Vagina (tissue), 2 donors: Measurements from ENCODE around the gene LMBRD1. TPM values are rescaled to one million over a fixed set of nuclear protein-coding genes. Genes with fewer than 3 reads are reported as not detected.
"Not testable (repeated sequence)": the region's sequence is repeated elsewhere in the genome, so short reads cannot be mapped to it uniquely, and the experiment has no call there.

ENCODE experiments used
- DNase-seq, 2 donors: peaks; one replicate each; pipeline ENCODE4 v3.0.0-alpha.2; 2017; ENCODE audit errors: extremely low spot score in 2 of 2
- H3K27ac ChIP-seq: fragments of 200-600 bp; sonication (generic); one replicate; pipeline ENCODE4 v1.5.1; 2019
- H3K27me3 ChIP-seq: fragments of 200-600 bp; sonication (generic); one replicate; pipeline ENCODE4 v1.5.1; 2019
- H3K36me3 ChIP-seq, 2 donors: fragments of 200-600 bp; sonication (generic); one replicate each; pipeline ENCODE4 v1.5.1; 2017 to 2019
- H3K4me1 ChIP-seq: fragments of 200-600 bp; sonication (generic); one replicate; pipeline ENCODE4 v1.5.1; 2019
- H3K4me3 ChIP-seq, 2 donors: fragments of 200-600 bp; sonication (generic); 1 replicate in 1 of 2; 2 replicates in 1 of 2; pipeline ENCODE4 v1.5.1; 2016 to 2019
- H3K9me3 ChIP-seq: fragments of 200-600 bp; sonication (generic); one replicate; pipeline ENCODE4 v1.5.1; 2019
- CTCF ChIP-seq, 3 experiments: fragments of 450-650 bp in 2 of 3; fragments of 200-600 bp in 1 of 3; sonication (generic) in 1 of 3; IDR thresholded peaks; one replicate each; pipeline ENCODE4 v1.5.1; 2017 to 2019; ENCODE audit warnings: antibody characterized with exemption in 3 of 3, mild to moderate bottlenecking in 2 of 3, moderate library complexity in 2 of 3
- POLR2A ChIP-seq, 2 donors: fragments of 450-650 bp; IDR thresholded peaks; one replicate each; pipeline ENCODE4 v1.6.1; 2017; ENCODE audit warnings: antibody characterized with exemption in 2 of 2, mild to moderate bottlenecking in 2 of 2, moderate library complexity in 2 of 2
- POLR2AphosphoS5 ChIP-seq, 2 donors: sonication (generic); formaldehyde crosslinking; IDR thresholded peaks; one replicate each; pipeline ENCODE4 v1.9.0; 2017; ENCODE audit warnings: antibody characterized with exemption in 2 of 2, mild to moderate bottlenecking in 2 of 2, low read depth in 1 of 2; ENCODE audit not compliant: insufficient read depth in 1 of 2
- intact Hi-C: fragments of 100-400 bp; cut with DNase I; formaldehyde crosslinking; loops from one replicate; pipeline ENCODE4 v1.15.1; 2023
- total RNA-seq: library from RNA; depleted of rRNA; stranded (reverse); fragments of >200 nt; gene quantifications from one replicate; pipeline ENCODE4 v1.2.3, GENCODE V29; 2016

Gene LMBRD1
- total RNA-seq, 1 donor from 2014 or later, result 36.6 TPM

DNA sequence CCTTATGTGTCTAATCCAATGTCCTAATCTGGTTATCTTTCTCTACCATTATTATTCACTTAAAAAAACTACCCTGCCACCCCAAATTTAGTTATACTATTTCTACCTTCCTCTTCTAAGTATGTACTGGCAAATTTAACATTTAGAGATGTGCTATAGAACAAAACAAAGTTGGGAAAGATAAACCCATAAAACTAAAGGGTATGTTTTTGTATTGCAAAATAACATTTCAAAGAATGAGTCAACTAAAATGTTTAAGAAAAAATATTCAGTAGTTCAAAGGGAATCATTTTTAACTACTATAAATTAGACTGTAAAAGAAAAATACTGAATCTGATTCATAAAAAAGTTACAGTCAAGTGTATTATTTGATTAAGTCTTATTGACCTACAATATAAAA is 103.0 kb downstream of the LMBRD1 start:
- Histone ChIP-seq H3K36me3 (peaks cover 0 to 17% of the 10 kb centered on the region in 2 donors), H3K4me1 (no peaks in the 10 kb centered on the region), H3K27ac (no peak overlapping the region), H3K4me3 (no peak overlapping the region), H3K27me3 (no peaks in the 10 kb centered on the region), H3K9me3 (no peaks in the 10 kb centered on the region)
- intact Hi-C loops, result no loop called here
- DNase-seq, result no peak
- no peak for TF ChIP-seq POLR2A (IDR thresholded peaks at IDR 0.05)
- no peak for TF ChIP-seq POLR2AphosphoS5 (IDR thresholded peaks at IDR 0.05; ENCODE audit: insufficient read depth in 1 of 2, low read depth in 1 of 2)
- TF ChIP-seq CTCF (IDR thresholded peaks at IDR 0.05), result no peak

- Histone ChIP-seq H3K27me3 (no peaks in the 10 kb centered on the region), H3K36me3 (peaks cover 0 to 4% of the 10 kb centered on the region in 2 donors), H3K4me1 (no peaks in the 10 kb centered on the region), H3K4me3 (no peak overlapping the region), H3K27ac (no peak overlapping the region), H3K9me3 (no peaks in the 10 kb centered on the region)
- no peak for DNase-seq
- TF ChIP-seq POLR2AphosphoS5 (IDR thresholded peaks at IDR 0.05; ENCODE audit: insufficient read depth in 1 of 2, low read depth in 1 of 2) (no peak), CTCF (IDR thresholded peaks at IDR 0.05) (no peak), POLR2A (IDR thresholded peaks at IDR 0.05) (no peak)
- intact Hi-C loops, result no loop called here
Measured at GRCh38 chr6:69690986-69691385, 105.8 kb downstream of the LMBRD1 start.

GRCh38 chr6:69680302-69680701 is 116.5 kb downstream of the LMBRD1 start:
- no peaks in the 10 kb centered on the region for H3K4me1 ChIP-seq
- H3K27ac ChIP-seq, result no peak overlapping the region
- no peaks in the 10 kb centered on the region for H3K27me3 ChIP-seq
- no peak overlapping the region for H3K4me3 ChIP-seq
- peaks cover 0 to 6% of the 10 kb centered on the region in 2 donors for H3K36me3 ChIP-seq
- intact Hi-C loops, result no loop called here
- no peak for TF ChIP-seq POLR2A (IDR thresholded peaks at IDR 0.05)
- TF ChIP-seq CTCF (IDR thresholded peaks at IDR 0.05), result no peak
- no peak for TF ChIP-seq POLR2AphosphoS5 (IDR thresholded peaks at IDR 0.05; ENCODE audit: insufficient read depth in 1 of 2, low read depth in 1 of 2)
- H3K9me3 ChIP-seq, result no peaks in the 10 kb centered on the region
- DNase-seq, result no peak

GRCh38 chr6:69673298-69673697 is 123.5 kb downstream of the LMBRD1 start:
- Histone ChIP-seq H3K4me1 (no peaks in the 10 kb centered on the region), H3K9me3 (no peaks in the 10 kb centered on the region), H3K27me3 (no peaks in the 10 kb centered on the region), H3K36me3 (peaks cover 0 to 17% of the 10 kb centered on the region in 2 donors), H3K4me3 (no peak overlapping the region), H3K27ac (no peak overlapping the region)
- DNase-seq, result no peak
- intact Hi-C loops, result no loop called here
- no peak for TF ChIP-seq CTCF (IDR thresholded peaks at IDR 0.05)
- TF ChIP-seq POLR2AphosphoS5 (IDR thresholded peaks at IDR 0.05; ENCODE audit: insufficient read depth in 1 of 2, low read depth in 1 of 2), result no peak
- TF ChIP-seq POLR2A (IDR thresholded peaks at IDR 0.05), result no peak

GRCh38 chr6:69668916-69669315 is 127.9 kb downstream of the LMBRD1 start:
- H3K4me3 ChIP-seq, result no peak overlapping the region
- intact Hi-C loops, result no loop called here
- TF ChIP-seq CTCF (IDR thresholded peaks at IDR 0.05), result no peak
- no peak for TF ChIP-seq POLR2A (IDR thresholded peaks at IDR 0.05)
- TF ChIP-seq POLR2AphosphoS5 (IDR thresholded peaks at IDR 0.05; ENCODE audit: insufficient read depth in 1 of 2, low read depth in 1 of 2), result no peak
- H3K9me3 ChIP-seq, result no peaks in the 10 kb centered on the region
- H3K27me3 ChIP-seq, result no peaks in the 10 kb centered on the region
- no peaks in the 10 kb centered on the region for H3K4me1 ChIP-seq
- peaks cover 0 to 6% of the 10 kb centered on the region in 2 donors for H3K36me3 ChIP-seq
- no peak overlapping the region for H3K27ac ChIP-seq
- no peak for DNase-seq

DNA sequence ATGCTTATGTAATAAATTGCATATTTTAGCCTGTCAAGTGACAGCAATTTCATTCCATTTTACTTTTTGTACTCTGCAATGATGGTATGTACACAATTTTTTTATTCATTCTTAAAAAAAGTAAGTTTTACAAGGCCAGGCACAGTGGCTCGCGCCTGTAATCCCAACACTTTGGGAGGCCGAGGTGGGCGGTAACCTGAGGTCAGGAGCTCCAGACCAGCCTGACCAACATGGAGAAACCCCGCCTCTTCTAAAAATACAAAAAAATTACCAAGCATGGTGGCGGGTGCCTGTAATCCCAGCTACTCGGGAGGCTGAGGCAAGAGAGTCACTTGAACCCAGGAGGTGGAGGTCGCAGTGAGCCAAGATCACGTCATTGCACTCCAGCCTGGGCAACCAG is 130.0 kb downstream of the LMBRD1 start:
- H3K36me3 ChIP-seq, H3K9me3 ChIP-seq, H3K4me3 ChIP-seq, H3K27ac ChIP-seq, H3K27me3 ChIP-seq, DNase-seq, intact Hi-C loops, H3K4me1 ChIP-seq: not testable (repeated sequence)
